ENCODE results near the gene MAMDC4. TPM values are rescaled to one million over a fixed set of nuclear protein-coding genes. Genes with fewer than 3 reads are reported as not detected.

The MAMDC4 gene
- total and polyA plus RNA-seq, 2 of the 8 experiments (the other 6 are each of a cell fraction or from before 2014, with no cell fraction given): 3.1 to 4.5 TPM

DNA sequence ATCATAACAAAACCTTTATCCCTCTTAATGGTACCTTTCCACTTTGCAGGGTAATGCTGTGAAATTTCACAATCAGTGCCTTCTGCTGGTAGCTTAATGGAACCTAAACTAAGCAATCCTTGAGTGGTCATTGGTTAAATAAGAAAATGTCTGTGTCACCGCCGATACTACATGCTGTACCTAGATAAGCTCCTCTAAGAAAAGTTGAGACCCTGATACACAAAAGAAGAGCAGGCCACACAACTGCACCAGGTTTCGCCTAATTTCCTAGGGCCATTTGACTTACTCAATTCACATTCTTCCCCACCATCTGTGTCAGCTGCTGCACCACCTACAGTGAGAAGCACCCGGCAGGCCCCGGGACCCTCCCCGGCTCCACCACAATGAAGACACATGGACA lies 23.0 kb downstream of the MAMDC4 start:
- H2BK5ac ChIP-seq (ENCODE audit: low read depth, low read length): no peak overlapping the region
- no peak for DNase-seq (ENCODE audit: low read depth in 1 of 2, low spot score in 2 of 2)
- H3K79me1 ChIP-seq (ENCODE audit: low read depth, low read length): no peaks in the 10 kb centered on the region
- no peak overlapping the region for H3K23ac ChIP-seq (ENCODE audit: insufficient read length)
- no peak overlapping the region for H4K8ac ChIP-seq (ENCODE audit: extremely low read depth, insufficient read depth, low read length)
- no peak overlapping the region for H3K27ac ChIP-seq (ENCODE audit: low read depth, low read length)
- no peak overlapping the region for H2BK120ac ChIP-seq (replicated peaks; ENCODE audit: low read depth, low read length)
- no peak overlapping the region for H3K14ac ChIP-seq (ENCODE audit: insufficient read length)
- CTCF ChIA-PET (ENCODE audit: partially characterized antibody): interaction anchor here (0.8 to 1.2 kb wide), 2 partner anchors 9 to 33 kb away, joined by 4 read pairs; partner anchors contain the start of gene AJM1
- H3K4me2 ChIP-seq (ENCODE audit: insufficient read depth in 1 of 2, low read depth in 2 of 2, low read length in 2 of 2): no peak overlapping the region
- no peak overlapping the region for H3K56ac ChIP-seq (replicated peaks; ENCODE audit: insufficient read length, low read depth, low read length)
- no peak overlapping the region for H2AFZ ChIP-seq (ENCODE audit: low read length)
- POLR2A ChIA-PET (ENCODE audit: partially characterized antibody): interaction anchor here (1.1 kb wide), 1 partner anchor 13 kb away, joined by 3 read pairs; no protein-coding TSS in a partner anchor
- no peak overlapping the region for H3K18ac ChIP-seq (ENCODE audit: extremely low read depth, low read length)
- no peaks in the 10 kb centered on the region for H3K23me2 ChIP-seq (ENCODE audit: low read depth, low read length)
- no peaks in the 10 kb centered on the region for H3K79me2 ChIP-seq (ENCODE audit: control insufficient read depth in 1 of 2, insufficient read depth in 2 of 2, low read length in 2 of 2)
- H2BK12ac ChIP-seq (ENCODE audit: low read depth, low read length): no peak overlapping the region
- H3K9me3 ChIP-seq (ENCODE audit: insufficient read depth in 2 of 2, low read depth in 1 of 2, low read length in 1 of 2): peaks cover 23 to 25% of the 10 kb centered on the region in 2 experiments
- no peak for FAIRE-seq
- no peaks in the 10 kb centered on the region for H3K36me3 ChIP-seq (ENCODE audit: control insufficient read depth in 2 of 4, insufficient read depth in 4 of 4, low read length in 3 of 4)
- WGBS, 2 experiments (ENCODE audit: extremely low coverage in 1 of 2, insufficient coverage in 1 of 2, insufficient read length in 1 of 2, insufficient replicate concordance in 2 of 2, low coverage in 1 of 2, low lambda C conversion rate in 2 of 2, missing lambda C conversion rate in 1 of 2): 91% methylated on average over 6 of the region's 6 CpGs; no CpG with 5 or more reads in 1 of the 2 experiments
- H3K4me1 ChIP-seq (replicated peaks in 1 of 4; ENCODE audit: control insufficient read depth in 3 of 4, insufficient read depth in 4 of 4, low read length in 3 of 4): no peaks in the 10 kb centered on the region
- H2BK15ac ChIP-seq (ENCODE audit: low read length): no peak overlapping the region
- H2BK20ac ChIP-seq (ENCODE audit: low read length): no peak overlapping the region
- no peaks in the 10 kb centered on the region for H4K20me1 ChIP-seq (replicated peaks in 1 of 2; ENCODE audit: control insufficient read depth in 1 of 2, insufficient read depth in 2 of 2, low read length in 2 of 2)
- no peak overlapping the region for H3K4me3 ChIP-seq (ENCODE audit: extremely low read depth in 1 of 4, insufficient read depth in 2 of 4, low read depth in 3 of 4, low read length in 4 of 4)
- no peak overlapping the region for H4K5ac ChIP-seq (ENCODE audit: insufficient read length, low read depth, low read length)
- H2AK5ac ChIP-seq (ENCODE audit: low read depth, low read length): no peak overlapping the region
- no peak overlapping the region for H3K4ac ChIP-seq (replicated peaks; ENCODE audit: insufficient read length, low read depth, low read length)
- no peak overlapping the region for H3K9ac ChIP-seq (replicated peaks in 1 of 4; ENCODE audit: extremely low read depth in 1 of 4, low read depth in 3 of 4, low read length in 3 of 4)
- H4K91ac ChIP-seq (replicated peaks; ENCODE audit: insufficient read length, low read length): no peak overlapping the region
- no peaks in the 10 kb centered on the region for H3K27me3 ChIP-seq (replicated peaks in 1 of 4; ENCODE audit: control insufficient read depth in 3 of 4, extremely low read depth in 1 of 4, insufficient read depth in 3 of 4, low read length in 3 of 4)
- TF ChIP-seq POLR2A (IDR thresholded peaks at IDR 0.05; ENCODE audit: control extremely low read depth in 1 of 2, low read depth in 2 of 2, low read length in 2 of 2) (no peak), JUND (IDR thresholded peaks at IDR 0.05; ENCODE audit: low read length) (no peak), POLR2AphosphoS5 (IDR thresholded peaks at IDR 0.05; ENCODE audit: low read depth, low read length) (no peak)

Measured in H1 (cell line).